ENCODE results near the gene WASHC4. TPM values are rescaled to one million over a fixed set of nuclear protein-coding genes. Genes with fewer than 3 reads are reported as not detected.

Gene WASHC4
- polyA plus RNA-seq, 1 of the 3 experiments (the other 2 are of a cell fraction), result 11.2 TPM

GRCh38 chr12:105167346-105167745, 59.8 kb downstream of the WASHC4 start:
- no peaks in the 10 kb centered on the region for H3K79me2 ChIP-seq (ENCODE audit: insufficient read depth)
- H3K27me3 ChIP-seq (ENCODE audit: insufficient read depth), result no peaks in the 10 kb centered on the region
- no peak overlapping the region for H3K4me3 ChIP-seq (ENCODE audit: low read depth in 2 of 2, low read length in 1 of 2)
- no peaks in the 10 kb centered on the region for H3K9me3 ChIP-seq
- DNase-seq, result no peak
- no peaks in the 10 kb centered on the region for H3K4me1 ChIP-seq (ENCODE audit: control insufficient read depth in 1 of 2, insufficient read depth in 2 of 2, low read depth in 1 of 2, low read length in 1 of 2)
- CTCF ChIA-PET, result no interaction called here
- TF ChIP-seq RAD21 (IDR thresholded peaks at IDR 0.05; ENCODE audit: low read length) (no peak), EZH2phosphoT487 (IDR thresholded peaks at IDR 0.05; ENCODE audit: borderline replicate concordance, low read depth) (no peak), FOXJ3 (CRISPR knock-in tag; IDR thresholded peaks at IDR 0.05) (no peak), YY1 (IDR thresholded peaks at IDR 0.05; ENCODE audit: low read depth) (no peak), REST (IDR thresholded peaks at IDR 0.05; ENCODE audit: low read depth, low read length) (no peak), GABPA (IDR thresholded peaks at IDR 0.05; ENCODE audit: low read depth) (no peak), RXRA (IDR thresholded peaks at IDR 0.05; ENCODE audit: borderline replicate concordance, low read depth) (no peak), FOSL2 (IDR thresholded peaks at IDR 0.05; ENCODE audit: borderline replicate concordance, low read depth) (no peak), SMC3 (IDR thresholded peaks at IDR 0.05; ENCODE audit: low read depth, low read length) (no peak), NFIC (IDR thresholded peaks at IDR 0.05; ENCODE audit: borderline replicate concordance) (no peak), MXI1 (IDR thresholded peaks at IDR 0.05; ENCODE audit: low read depth, low read length) (no peak)
- TF ChIP-seq, protein P1, sequence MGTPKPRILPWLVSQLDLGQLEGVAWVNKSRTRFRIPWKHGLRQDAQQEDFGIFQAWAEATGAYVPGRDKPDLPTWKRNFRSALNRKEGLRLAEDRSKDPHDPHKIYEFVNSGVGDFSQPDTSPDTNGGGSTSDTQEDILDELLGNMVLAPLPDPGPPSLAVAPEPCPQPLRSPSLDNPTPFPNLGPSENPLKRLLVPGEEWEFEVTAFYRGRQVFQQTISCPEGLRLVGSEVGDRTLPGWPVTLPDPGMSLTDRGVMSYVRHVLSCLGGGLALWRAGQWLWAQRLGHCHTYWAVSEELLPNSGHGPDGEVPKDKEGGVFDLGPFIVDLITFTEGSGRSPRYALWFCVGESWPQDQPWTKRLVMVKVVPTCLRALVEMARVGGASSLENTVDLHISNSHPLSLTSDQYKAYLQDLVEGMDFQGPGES (IDR thresholded peaks at IDR 0.05; ENCODE audit: low read depth, low read length), result no peak
- no peak overlapping the region for H2AFZ ChIP-seq (ENCODE audit: low read depth)
- H3K27ac ChIP-seq (ENCODE audit: low read depth in 2 of 2, low read length in 1 of 2), result no peak overlapping the region
- no peak overlapping the region for H3K4me2 ChIP-seq
- H3K36me3 ChIP-seq (replicated peaks in 1 of 2; ENCODE audit: control insufficient read depth in 1 of 2, insufficient read depth in 2 of 2, low read length in 1 of 2), result peaks cover 77 to 88% of the 10 kb centered on the region in 2 experiments
- peaks cover 60% of the 10 kb centered on the region for H3F3A ChIP-seq (replicated peaks; ENCODE audit: insufficient read depth)
- POLR2A ChIA-PET, result no interaction called here
- no peak overlapping the region for H3K9ac ChIP-seq
- no peaks in the 10 kb centered on the region for H4K20me1 ChIP-seq (ENCODE audit: insufficient read depth)
- no peaks in the 10 kb centered on the region for H3K9me2 ChIP-seq

DNA sequence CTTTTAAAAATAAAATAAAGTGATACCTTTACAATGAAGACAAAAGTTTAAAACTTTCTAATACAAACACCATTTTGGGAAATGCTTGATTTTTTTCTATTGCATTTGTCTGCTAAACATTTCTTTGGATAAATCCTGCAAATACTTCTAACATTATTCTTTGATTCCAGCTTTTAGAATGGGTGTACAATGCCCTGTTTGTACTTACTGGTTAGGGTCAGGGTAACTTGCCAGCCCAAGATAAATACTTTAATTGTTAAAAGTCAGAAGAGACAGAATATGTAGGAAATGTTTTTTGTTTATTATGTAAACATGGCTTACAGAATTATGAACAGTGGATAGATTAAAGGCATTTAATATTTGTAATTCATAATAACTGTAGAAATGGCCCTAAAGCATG, 60.5 kb downstream of the WASHC4 start:
- H3K9me2 ChIP-seq, result no peaks in the 10 kb centered on the region
- CTCF ChIA-PET, result no interaction called here
- H3K27ac ChIP-seq (ENCODE audit: low read depth in 2 of 2, low read length in 1 of 2), result no peak overlapping the region
- no peak overlapping the region for H2AFZ ChIP-seq (ENCODE audit: low read depth)
- no peaks in the 10 kb centered on the region for H3K79me2 ChIP-seq (ENCODE audit: insufficient read depth)
- no peaks in the 10 kb centered on the region for H3K27me3 ChIP-seq (ENCODE audit: insufficient read depth)
- no peaks in the 10 kb centered on the region for H3K4me1 ChIP-seq (ENCODE audit: control insufficient read depth in 1 of 2, insufficient read depth in 2 of 2, low read depth in 1 of 2, low read length in 1 of 2)
- no peaks in the 10 kb centered on the region for H3K9me3 ChIP-seq
- no peak for DNase-seq
- H3K4me3 ChIP-seq (ENCODE audit: low read depth in 2 of 2, low read length in 1 of 2), result no peak overlapping the region
- TF ChIP-seq, protein P2, sequence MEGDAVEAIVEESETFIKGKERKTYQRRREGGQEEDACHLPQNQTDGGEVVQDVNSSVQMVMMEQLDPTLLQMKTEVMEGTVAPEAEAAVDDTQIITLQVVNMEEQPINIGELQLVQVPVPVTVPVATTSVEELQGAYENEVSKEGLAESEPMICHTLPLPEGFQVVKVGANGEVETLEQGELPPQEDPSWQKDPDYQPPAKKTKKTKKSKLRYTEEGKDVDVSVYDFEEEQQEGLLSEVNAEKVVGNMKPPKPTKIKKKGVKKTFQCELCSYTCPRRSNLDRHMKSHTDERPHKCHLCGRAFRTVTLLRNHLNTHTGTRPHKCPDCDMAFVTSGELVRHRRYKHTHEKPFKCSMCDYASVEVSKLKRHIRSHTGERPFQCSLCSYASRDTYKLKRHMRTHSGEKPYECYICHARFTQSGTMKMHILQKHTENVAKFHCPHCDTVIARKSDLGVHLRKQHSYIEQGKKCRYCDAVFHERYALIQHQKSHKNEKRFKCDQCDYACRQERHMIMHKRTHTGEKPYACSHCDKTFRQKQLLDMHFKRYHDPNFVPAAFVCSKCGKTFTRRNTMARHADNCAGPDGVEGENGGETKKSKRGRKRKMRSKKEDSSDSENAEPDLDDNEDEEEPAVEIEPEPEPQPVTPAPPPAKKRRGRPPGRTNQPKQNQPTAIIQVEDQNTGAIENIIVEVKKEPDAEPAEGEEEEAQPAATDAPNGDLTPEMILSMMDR (IDR thresholded peaks at IDR 0.05), result no peak
- TF ChIP-seq MEF2A (IDR thresholded peaks at IDR 0.05; ENCODE audit: borderline replicate concordance, low read depth) (no peak), TEAD4 (IDR thresholded peaks at IDR 0.05; ENCODE audit: borderline replicate concordance, insufficient read depth) (no peak), REST (IDR thresholded peaks at IDR 0.05; ENCODE audit: low read depth, low read length) (no peak), FOXJ3 (CRISPR knock-in tag; IDR thresholded peaks at IDR 0.05) (no peak)
- no peak overlapping the region for H3K9ac ChIP-seq
- H4K20me1 ChIP-seq (ENCODE audit: insufficient read depth), result no peaks in the 10 kb centered on the region
- no peak overlapping the region for H3K4me2 ChIP-seq
- POLR2A ChIA-PET, result no interaction called here
- peaks cover 66% of the 10 kb centered on the region for H3F3A ChIP-seq (replicated peaks; ENCODE audit: insufficient read depth)
- H3K36me3 ChIP-seq (replicated peaks in 1 of 2; ENCODE audit: control insufficient read depth in 1 of 2, insufficient read depth in 2 of 2, low read length in 1 of 2), result peaks cover 76 to 90% of the 10 kb centered on the region in 2 experiments

Data from SK-N-SH (cell line).